IMR-90 (cell line): Measurements from ENCODE around the gene PNPLA2.

ENCODE experiments used
- MAZ ChIP-seq: IDR thresholded peaks from 2 replicates; pipeline ENCODE4 v1.6.1; 2012; ENCODE audit warnings: low read depth, mild to moderate bottlenecking, low read length, improper control_type of control experiment, moderate library complexity, borderline replicate concordance
- RAD21 ChIP-seq: IDR thresholded peaks from 2 replicates; pipeline ENCODE4 v1.6.1; 2012; ENCODE audit warnings: low read length, improper control_type of control experiment
- TF ChIP-seq, protein P1 (sequence below): conservative IDR thresholded peaks from 2 replicates; pipeline ENCODE4 v1.5.1; 2012; ENCODE audit warnings: mild to moderate bottlenecking, low read depth, low read length, improper control_type of control experiment

DNA sequence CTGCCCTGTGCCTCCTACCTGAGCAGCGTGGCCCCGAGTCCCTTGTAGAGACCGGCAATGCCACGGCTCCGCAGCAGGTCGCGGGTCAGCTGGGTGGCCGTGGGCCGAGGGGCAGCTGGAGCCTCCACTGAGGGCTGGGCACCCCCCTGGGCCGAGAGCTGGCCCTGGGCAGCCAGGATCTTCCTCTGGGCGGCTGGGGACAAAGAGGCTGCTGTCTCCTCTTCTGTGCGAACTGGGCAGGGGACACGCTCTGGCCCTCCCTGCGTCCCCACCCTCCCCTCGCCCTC is 26.2 kb upstream of the PNPLA2 start:
- TF ChIP-seq, protein P1, sequence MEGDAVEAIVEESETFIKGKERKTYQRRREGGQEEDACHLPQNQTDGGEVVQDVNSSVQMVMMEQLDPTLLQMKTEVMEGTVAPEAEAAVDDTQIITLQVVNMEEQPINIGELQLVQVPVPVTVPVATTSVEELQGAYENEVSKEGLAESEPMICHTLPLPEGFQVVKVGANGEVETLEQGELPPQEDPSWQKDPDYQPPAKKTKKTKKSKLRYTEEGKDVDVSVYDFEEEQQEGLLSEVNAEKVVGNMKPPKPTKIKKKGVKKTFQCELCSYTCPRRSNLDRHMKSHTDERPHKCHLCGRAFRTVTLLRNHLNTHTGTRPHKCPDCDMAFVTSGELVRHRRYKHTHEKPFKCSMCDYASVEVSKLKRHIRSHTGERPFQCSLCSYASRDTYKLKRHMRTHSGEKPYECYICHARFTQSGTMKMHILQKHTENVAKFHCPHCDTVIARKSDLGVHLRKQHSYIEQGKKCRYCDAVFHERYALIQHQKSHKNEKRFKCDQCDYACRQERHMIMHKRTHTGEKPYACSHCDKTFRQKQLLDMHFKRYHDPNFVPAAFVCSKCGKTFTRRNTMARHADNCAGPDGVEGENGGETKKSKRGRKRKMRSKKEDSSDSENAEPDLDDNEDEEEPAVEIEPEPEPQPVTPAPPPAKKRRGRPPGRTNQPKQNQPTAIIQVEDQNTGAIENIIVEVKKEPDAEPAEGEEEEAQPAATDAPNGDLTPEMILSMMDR: no peak
- TF ChIP-seq RAD21: no peak
- TF ChIP-seq MAZ: no peak
